ENCODE measurements around the gene PPP2R5E. TPM values are rescaled to one million over a fixed set of nuclear protein-coding genes. Genes with fewer than 3 reads are reported as not detected.

The PPP2R5E gene
- total RNA-seq, 6 experiments from 2014 or later, result 12.5 to 34.8 (median 18.2) TPM

DNA sequence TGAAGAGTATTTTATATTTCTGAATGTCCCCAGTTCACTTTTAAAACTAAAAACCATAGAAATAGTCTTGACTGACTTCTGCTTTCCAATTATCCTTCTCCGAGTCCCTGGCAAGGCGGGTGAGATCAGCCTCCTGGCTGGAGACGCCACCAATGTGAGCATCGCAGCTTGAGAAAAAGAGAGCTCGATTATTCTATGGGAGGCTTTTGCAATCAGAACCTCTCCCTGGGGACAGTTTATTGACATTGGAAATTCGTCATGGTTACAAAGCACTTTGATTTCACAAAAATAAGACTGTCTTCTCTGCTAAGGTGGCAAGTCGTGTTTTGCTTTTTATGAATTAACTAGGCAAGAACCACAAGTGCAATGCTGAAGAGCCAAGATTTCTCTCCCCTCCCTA lies 200.8 kb downstream of the PPP2R5E start:
- H3K9me3 ChIP-seq, result no peaks in the 10 kb centered on the region
- WGBS (ENCODE audit: insufficient coverage, low coverage, low lambda C conversion rate, missing lambda C conversion rate), result 39% methylated on average over 7 of the region's 7 CpGs
- H3K27ac ChIP-seq, result no peak overlapping the region
- TF ChIP-seq CTCF (IDR thresholded peaks at IDR 0.05), result no peak
- no peak for TF ChIP-seq POLR2A (IDR thresholded peaks at IDR 0.05)
- DNase-seq (no peak), ATAC-seq (peak in 2 of 4 donors; percentile 30 to 51)
- no peaks in the 10 kb centered on the region for H3K4me1 ChIP-seq
- no peak overlapping the region for H3K4me3 ChIP-seq
- H3K27me3 ChIP-seq, result no peaks in the 10 kb centered on the region
- intact Hi-C loops (cut with DNase I), result no loop called here
- no peaks in the 10 kb centered on the region for H3K36me3 ChIP-seq

DNA sequence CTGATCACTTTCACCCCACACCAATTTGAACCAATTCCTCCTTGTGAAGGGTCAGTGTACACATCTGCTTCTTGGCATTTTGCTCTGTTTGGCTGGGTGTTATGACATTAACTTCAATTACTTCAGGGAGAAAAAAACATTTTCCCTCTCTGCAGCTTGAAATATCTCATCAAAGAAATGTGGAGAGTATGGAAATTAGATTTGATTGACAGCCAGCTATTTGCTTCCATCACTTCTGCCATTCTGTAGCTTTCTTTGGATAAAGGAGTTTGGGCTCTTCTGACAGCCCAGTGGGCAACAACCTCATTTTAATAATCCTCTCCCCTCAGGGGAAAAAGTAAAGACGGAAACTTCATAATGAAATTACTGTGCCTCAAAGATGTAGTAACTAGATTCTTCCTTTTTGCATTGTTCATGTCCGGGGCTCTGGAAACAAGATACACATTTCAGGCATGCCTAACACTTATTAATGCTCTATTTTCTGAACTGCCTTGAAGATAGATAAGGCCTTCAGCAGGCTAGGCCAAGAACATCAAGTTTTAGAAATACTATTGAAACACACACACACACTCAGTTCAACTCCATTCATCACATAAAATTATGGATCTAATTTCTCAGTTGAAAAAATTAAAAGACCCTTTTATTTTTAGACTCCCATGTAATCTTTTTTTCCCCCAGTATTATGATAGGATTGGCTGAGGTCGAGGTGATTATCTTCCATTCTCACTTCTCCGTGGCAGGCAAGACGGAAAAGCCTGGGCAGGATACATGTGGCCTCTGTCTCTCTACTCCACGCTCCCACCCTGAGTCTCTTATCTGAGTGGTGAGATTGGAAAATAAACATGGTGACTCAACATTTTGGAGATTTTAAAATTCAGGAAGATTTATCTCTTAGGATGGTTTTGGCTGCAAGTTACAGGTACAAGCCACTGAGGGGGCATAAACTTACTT lies 214.1 kb downstream of the PPP2R5E start:
- H3K27ac ChIP-seq, result no peak overlapping the region
- no peak overlapping the region for H3K4me3 ChIP-seq
- no peaks in the 10 kb centered on the region for H3K4me1 ChIP-seq
- H3K9me3 ChIP-seq, result no peaks in the 10 kb centered on the region
- no peaks in the 10 kb centered on the region for H3K27me3 ChIP-seq
- 45% methylated on average over 6 of the region's 6 CpGs for WGBS (ENCODE audit: insufficient coverage, low coverage, low lambda C conversion rate, missing lambda C conversion rate)
- no peak for DNase-seq
- TF ChIP-seq CTCF (IDR thresholded peaks at IDR 0.05), result no peak
- no peak for TF ChIP-seq POLR2A (IDR thresholded peaks at IDR 0.05)
- ATAC-seq, result no peak
- intact Hi-C loops (cut with DNase I), result no loop called here
- no peaks in the 10 kb centered on the region for H3K36me3 ChIP-seq

GRCh38 chr14:63326840-63327239 lies 216.3 kb downstream of the PPP2R5E start:
- Histone ChIP-seq H3K27me3 (no peaks in the 10 kb centered on the region), H3K27ac (no peak overlapping the region), H3K9me3 (no peaks in the 10 kb centered on the region), H3K36me3 (no peaks in the 10 kb centered on the region), H3K4me1 (no peaks in the 10 kb centered on the region), H3K4me3 (no peak overlapping the region)
- TF ChIP-seq CTCF (IDR thresholded peaks at IDR 0.05) (no peak), POLR2A (IDR thresholded peaks at IDR 0.05) (no peak)
- no peak for ATAC-seq
- 79% methylated on average over 5 of the region's 5 CpGs for WGBS (ENCODE audit: insufficient coverage, low coverage, low lambda C conversion rate, missing lambda C conversion rate)
- DNase-seq, result no peak
- intact Hi-C loops (cut with DNase I), result no loop called here

GRCh38 chr14:63322897-63323573 lies 220.1 kb downstream of the PPP2R5E start:
- Histone ChIP-seq H3K27me3 (no peaks in the 10 kb centered on the region), H3K27ac (no peak overlapping the region), H3K9me3 (no peaks in the 10 kb centered on the region), H3K4me1 (no peaks in the 10 kb centered on the region), H3K4me3 (no peak overlapping the region), H3K36me3 (no peaks in the 10 kb centered on the region)
- DNase-seq (no peak), ATAC-seq (no peak)
- TF ChIP-seq CTCF (IDR thresholded peaks at IDR 0.05) (no peak), POLR2A (IDR thresholded peaks at IDR 0.05) (no peak)
- 41% methylated on average over 8 of the region's 9 CpGs for WGBS (ENCODE audit: insufficient coverage, low coverage, low lambda C conversion rate, missing lambda C conversion rate)
- intact Hi-C loops (cut with DNase I), result no loop called here

Measured in right lobe of liver (tissue), 6 donors.